ENCODE data around the gene CD300LG.
A peak's percentile ranks its signal among the peaks of the same experiment; 100 is the strongest.

DNA sequence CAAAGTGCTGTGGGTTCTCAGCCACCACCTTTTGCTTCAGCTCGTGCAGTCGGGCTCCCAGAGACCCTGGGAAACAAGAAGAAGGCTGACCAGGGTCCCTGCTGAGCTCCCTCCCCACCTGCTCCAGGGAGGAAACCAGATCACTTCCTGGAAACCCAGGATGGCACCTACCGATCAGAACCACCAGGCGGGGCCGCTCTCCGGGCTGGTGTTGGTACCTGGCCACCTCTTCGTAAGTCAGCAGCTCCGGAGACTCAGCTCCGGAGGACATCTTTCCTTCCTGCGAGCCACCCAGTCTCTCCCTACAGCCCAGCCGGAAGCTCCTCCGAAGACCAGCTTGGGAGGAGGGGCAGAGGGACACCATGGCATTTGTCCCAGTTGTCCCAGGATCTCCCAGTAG lies 33.0 kb upstream of the CD300LG start:
- TF ChIP-seq CTCF (IDR thresholded peaks at IDR 0.05) (0 out of 2 replicates have a peak, but pooled peaks have one; percentile 8), ZFX (IDR thresholded peaks at IDR 0.05; ENCODE audit: borderline replicate concordance) (no peak)

All from 22Rv1 (cell line).